EL (cell line): ENCODE data around the gene DENND2A.
"Not testable (repeated sequence)": the region's sequence is repeated elsewhere in the genome, so short reads cannot be mapped to it uniquely, and the experiment has no call there.

ENCODE experiments used
- DNase-seq: peaks from one replicate; pipeline ENCODE4 v3.0.0-alpha.2; 2016

The DENND2A gene, protein sequence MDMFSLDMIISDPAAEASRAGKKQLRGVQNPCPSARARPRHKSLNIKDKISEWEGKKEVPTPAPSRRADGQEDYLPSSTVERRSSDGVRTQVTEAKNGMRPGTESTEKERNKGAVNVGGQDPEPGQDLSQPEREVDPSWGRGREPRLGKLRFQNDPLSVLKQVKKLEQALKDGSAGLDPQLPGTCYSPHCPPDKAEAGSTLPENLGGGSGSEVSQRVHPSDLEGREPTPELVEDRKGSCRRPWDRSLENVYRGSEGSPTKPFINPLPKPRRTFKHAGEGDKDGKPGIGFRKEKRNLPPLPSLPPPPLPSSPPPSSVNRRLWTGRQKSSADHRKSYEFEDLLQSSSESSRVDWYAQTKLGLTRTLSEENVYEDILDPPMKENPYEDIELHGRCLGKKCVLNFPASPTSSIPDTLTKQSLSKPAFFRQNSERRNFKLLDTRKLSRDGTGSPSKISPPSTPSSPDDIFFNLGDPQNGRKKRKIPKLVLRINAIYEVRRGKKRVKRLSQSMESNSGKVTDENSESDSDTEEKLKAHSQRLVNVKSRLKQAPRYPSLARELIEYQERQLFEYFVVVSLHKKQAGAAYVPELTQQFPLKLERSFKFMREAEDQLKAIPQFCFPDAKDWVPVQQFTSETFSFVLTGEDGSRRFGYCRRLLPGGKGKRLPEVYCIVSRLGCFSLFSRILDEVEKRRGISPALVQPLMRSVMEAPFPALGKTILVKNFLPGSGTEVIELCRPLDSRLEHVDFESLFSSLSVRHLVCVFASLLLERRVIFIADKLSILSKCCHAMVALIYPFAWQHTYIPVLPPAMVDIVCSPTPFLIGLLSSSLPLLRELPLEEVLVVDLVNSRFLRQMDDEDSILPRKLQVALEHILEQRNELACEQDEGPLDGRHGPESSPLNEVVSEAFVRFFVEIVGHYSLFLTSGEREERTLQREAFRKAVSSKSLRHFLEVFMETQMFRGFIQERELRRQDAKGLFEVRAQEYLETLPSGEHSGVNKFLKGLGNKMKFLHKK

DNA sequence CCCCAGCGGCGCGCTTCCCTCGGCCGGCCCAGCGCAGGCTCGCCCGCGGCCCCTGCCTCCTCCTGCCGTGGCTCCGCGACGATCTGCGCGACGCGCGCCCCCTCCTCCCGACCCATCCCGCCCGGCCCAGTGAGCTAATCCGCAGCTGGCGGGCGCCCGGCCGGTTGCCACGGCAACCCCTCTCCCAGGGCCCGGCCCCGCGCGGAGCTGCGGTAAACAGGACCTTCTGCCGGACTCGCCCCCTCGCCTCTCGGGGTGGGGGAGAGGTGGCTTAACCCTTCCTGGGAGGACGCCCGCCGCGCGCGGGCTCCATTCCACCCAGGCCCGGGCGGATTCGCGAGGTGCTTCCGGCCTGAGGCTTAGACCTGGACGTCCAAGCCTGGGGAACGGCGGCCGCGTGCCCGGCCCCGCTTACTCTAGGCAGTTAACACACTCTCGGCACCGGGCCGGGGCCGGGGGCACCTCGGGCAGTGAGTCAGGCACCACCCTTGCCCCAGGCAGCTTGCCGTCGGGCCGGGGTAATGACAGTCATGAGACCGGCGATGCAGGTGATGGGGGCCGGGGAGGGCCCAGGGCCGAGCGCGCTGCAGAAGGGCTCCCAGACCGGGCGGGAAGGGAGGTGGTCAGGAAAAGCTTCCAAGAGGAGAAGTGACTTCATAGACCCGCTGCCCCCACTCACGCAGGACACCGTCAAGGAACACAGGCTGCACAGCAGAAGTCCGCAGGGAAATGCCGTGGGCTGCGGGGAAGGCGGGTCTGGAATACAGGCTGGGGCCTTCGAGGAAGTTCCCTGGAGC, at the start of gene DENND2A:
TSS of gene DENND2A (minus strand) at position 87 of the 797 bp plus-strand sequence. CDS start 38,416 bp downstream, outside the sequence.
- DNase-seq, result peak; percentile 60

GRCh38 chr7:140689199-140690152, 48.9 kb upstream of the DENND2A start:
- DNase-seq, result no peak

GRCh38 chr7:140688341-140688740, 47.7 kb upstream of the DENND2A start:
- no peak for DNase-seq

- DNase-seq, result no peak
Measured at GRCh38 chr7:140686921-140687320, 46.3 kb upstream of the DENND2A start.

- DNase-seq, result no peak
Measured at GRCh38 chr7:140685407-140686087, 44.9 kb upstream of the DENND2A start.

- DNase-seq, result no peak
Measured at GRCh38 chr7:140684066-140684950, 43.7 kb upstream of the DENND2A start.

DNA sequence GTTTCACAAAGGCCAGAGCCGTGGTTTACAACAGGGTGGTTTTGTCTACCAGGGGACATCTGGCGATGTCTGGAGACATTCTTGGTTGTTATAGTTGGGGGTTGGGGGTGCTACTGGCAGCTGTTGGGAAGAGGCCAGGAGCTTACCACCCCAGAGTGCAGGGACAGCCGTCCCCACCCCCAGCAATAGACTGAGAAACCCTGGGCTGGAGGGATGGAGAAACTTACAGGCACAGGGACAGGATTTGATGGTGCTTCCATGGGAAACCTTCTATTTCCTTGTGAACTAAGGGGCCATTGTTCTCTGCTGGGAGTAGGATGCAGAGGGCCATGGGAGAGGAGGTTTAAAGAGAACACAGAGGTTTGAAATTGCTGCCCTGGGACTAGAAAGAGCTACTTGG, 43.0 kb upstream of the DENND2A start:
- no peak for DNase-seq

DNA sequence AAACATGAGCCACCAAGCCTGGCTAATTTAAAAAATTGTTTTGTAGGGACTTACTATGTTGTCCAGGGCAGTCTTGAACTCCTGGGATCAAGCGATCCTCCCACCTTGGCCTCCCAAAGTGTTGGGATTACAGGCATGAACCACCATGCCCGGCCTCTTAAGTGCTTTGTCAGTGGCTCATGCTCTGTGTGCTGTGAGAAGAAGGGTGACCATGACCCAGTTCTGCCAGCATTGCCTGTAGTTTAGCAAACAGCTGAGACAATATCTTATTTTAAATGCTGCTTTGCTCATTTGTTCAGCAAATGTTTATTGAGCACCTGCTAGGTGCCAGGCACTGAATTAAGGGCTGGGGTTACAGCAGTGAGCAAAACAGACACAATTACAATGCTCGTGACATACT, 41.2 kb upstream of the DENND2A start:
- no peak for DNase-seq

DNA sequence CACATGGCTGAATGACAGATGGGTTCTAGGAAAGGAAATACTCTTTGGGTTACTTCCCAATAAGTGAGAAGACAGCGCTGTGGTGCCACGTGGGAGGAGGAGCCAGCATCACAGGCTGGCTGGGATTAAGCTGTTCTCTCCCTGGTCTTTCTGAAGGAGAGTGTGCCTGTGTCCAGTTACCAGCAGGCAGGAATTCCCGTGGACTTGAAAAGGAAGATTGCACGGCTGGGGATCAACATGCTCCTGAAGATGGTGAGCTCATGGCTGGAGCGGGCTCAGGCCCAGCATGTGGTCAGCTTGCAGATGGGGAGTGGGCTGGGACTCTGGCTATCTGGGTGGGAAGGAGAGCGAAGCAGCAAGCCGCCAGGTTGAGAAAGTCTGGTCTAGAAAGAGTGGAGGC, 40.3 kb upstream of the DENND2A start:
- DNase-seq, result no peak

- no peak for DNase-seq
Measured at GRCh38 chr7:140679186-140679585, 38.6 kb upstream of the DENND2A start.

DNA sequence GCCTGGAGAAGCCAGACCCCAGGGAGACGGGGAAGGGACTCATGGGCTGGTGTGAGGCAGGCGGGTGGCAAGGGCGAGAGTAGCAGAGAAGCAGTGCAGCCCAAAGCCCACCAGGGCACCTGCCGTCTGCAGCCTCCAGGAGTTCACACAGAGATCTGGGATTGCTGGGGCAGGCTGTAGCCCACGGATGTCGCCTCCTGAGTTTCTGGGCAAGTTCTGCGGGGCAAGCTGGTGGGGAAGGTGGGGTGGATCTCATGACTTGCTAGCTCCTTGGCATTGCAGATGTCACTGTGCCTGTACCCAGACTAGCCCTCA, 38.2 kb upstream of the DENND2A start:
- no peak for DNase-seq

GRCh38 chr7:140678081-140678815, 37.6 kb upstream of the DENND2A start:
- DNase-seq, result no peak

GRCh38 chr7:140677496-140677895, 36.9 kb upstream of the DENND2A start:
- no peak for DNase-seq

- DNase-seq, result not testable (repeated sequence)
Measured at GRCh38 chr7:140676956-140677355, 36.3 kb upstream of the DENND2A start.

GRCh38 chr7:140676306-140676705, 35.7 kb upstream of the DENND2A start:
- no peak for DNase-seq

GRCh38 chr7:140675726-140676125, 35.1 kb upstream of the DENND2A start:
- DNase-seq, result no peak

GRCh38 chr7:140674899-140675701, 34.5 kb upstream of the DENND2A start:
- peak; percentile 70 for DNase-seq

GRCh38 chr7:140674356-140674800, 33.8 kb upstream of the DENND2A start:
- DNase-seq, result no peak
